Suprapubic skin (tissue), 3 donors: ENCODE data around the gene POLR2I.

ENCODE experiments used
- CTCF ChIP-seq, 2 donors: fragments of 200-600 bp in 1 of 2; fragments of 450-650 bp in 1 of 2; sonication (generic) in 1 of 2; IDR thresholded peaks; one replicate each; pipeline ENCODE4 v1.5.1; 2016 to 2019; ENCODE audit warnings: antibody characterized with exemption in 2 of 2, mild to moderate bottlenecking in 1 of 2, moderate library complexity in 1 of 2
- EP300 ChIP-seq: sonication (generic); formaldehyde crosslinking; IDR thresholded peaks from one replicate; pipeline ENCODE4 v1.6.1; 2017; ENCODE audit warnings: antibody characterized with exemption

- TF ChIP-seq CTCF (IDR thresholded peaks at IDR 0.05) (no peak), EP300 (no peak)
These were observed 21.0 kb downstream of the POLR2I start for GRCh38 chr19:36093687-36094086.
